ENCODE results near the gene FPGS.

FPGS gene

GRCh38 chr9:127778280-127779135 is 24.2 kb upstream of the FPGS start, which contains the start of gene SH2D3C:
SH2D3C (minus strand) TSS chr9:127778666; CDS start chr9:127778627, 39 bp downstream.
- no peak for TF ChIP-seq GATA3 (IDR thresholded peaks at IDR 0.05; ENCODE audit: low read depth, low read length)
- no peak for TF ChIP-seq GATA2 (IDR thresholded peaks at IDR 0.05; ENCODE audit: low read depth, low read length)

- TF ChIP-seq GATA2 (IDR thresholded peaks at IDR 0.05; ENCODE audit: low read depth, low read length) (no peak), GATA3 (IDR thresholded peaks at IDR 0.05; ENCODE audit: low read depth, low read length) (no peak)
Observed at GRCh38 chr9:127779136-127779981, 23.3 kb upstream of the FPGS start.

- TF ChIP-seq GATA3 (IDR thresholded peaks at IDR 0.05; ENCODE audit: low read depth, low read length) (no peak; the same call in 1 of the 2 replicates), GATA2 (IDR thresholded peaks at IDR 0.05; ENCODE audit: low read depth, low read length) (peak; percentile 93)
Observed at GRCh38 chr9:127780126-127780885, 22.4 kb upstream of the FPGS start.

- TF ChIP-seq GATA3 (IDR thresholded peaks at IDR 0.05; ENCODE audit: low read depth, low read length) = no peak
- TF ChIP-seq GATA2 (IDR thresholded peaks at IDR 0.05; ENCODE audit: low read depth, low read length) = no peak
Observed at GRCh38 chr9:127781806-127782205, 20.9 kb upstream of the FPGS start.

GRCh38 chr9:127783111-127784008 is 19.3 kb upstream of the FPGS start:
- TF ChIP-seq GATA2 (IDR thresholded peaks at IDR 0.05; ENCODE audit: low read depth, low read length) (no peak), GATA3 (IDR thresholded peaks at IDR 0.05; ENCODE audit: low read depth, low read length) (no peak)

- TF ChIP-seq GATA2 (IDR thresholded peaks at IDR 0.05; ENCODE audit: low read depth, low read length) = no peak
- TF ChIP-seq GATA3 (IDR thresholded peaks at IDR 0.05; ENCODE audit: low read depth, low read length) = no peak
Observed at GRCh38 chr9:127785023-127785932, 17.4 kb upstream of the FPGS start.

GRCh38 chr9:127785933-127786772 is 16.5 kb upstream of the FPGS start, which contains the start of gene CDK9:
CDK9 (plus strand) TSS chr9:127786034; CDS start chr9:127786149, 115 bp downstream.
- TF ChIP-seq GATA3 (IDR thresholded peaks at IDR 0.05; ENCODE audit: low read depth, low read length) = no peak
- TF ChIP-seq GATA2 (IDR thresholded peaks at IDR 0.05; ENCODE audit: low read depth, low read length) = no peak

GRCh38 chr9:127786773-127787104 is 15.9 kb upstream of the FPGS start:
- no peak for TF ChIP-seq GATA2 (IDR thresholded peaks at IDR 0.05; ENCODE audit: low read depth, low read length)
- no peak for TF ChIP-seq GATA3 (IDR thresholded peaks at IDR 0.05; ENCODE audit: low read depth, low read length)

GRCh38 chr9:127788337-127789011 is 14.2 kb upstream of the FPGS start:
- TF ChIP-seq GATA2 (IDR thresholded peaks at IDR 0.05; ENCODE audit: low read depth, low read length) (no peak), GATA3 (IDR thresholded peaks at IDR 0.05; ENCODE audit: low read depth, low read length) (no peak)

GRCh38 chr9:127789179-127789578 is 13.5 kb upstream of the FPGS start:
- no peak for TF ChIP-seq GATA3 (IDR thresholded peaks at IDR 0.05; ENCODE audit: low read depth, low read length)
- no peak for TF ChIP-seq GATA2 (IDR thresholded peaks at IDR 0.05; ENCODE audit: low read depth, low read length)

Measured in SH-SY5Y (cell line).